AG04449 (cell line): ENCODE results near the gene SOCS2.
A peak's percentile ranks its signal among the peaks of the same experiment; 100 is the strongest.
"Not testable (repeated sequence)": the region's sequence is repeated elsewhere in the genome, so short reads cannot be mapped to it uniquely, and the experiment has no call there.

Experiments
- CTCF ChIA-PET: fragments of 350-600 bp; formaldehyde crosslinking; extraction: SDS; loops from one replicate; lab custom pipeline; 2021; ENCODE audit warnings: antibody characterized with exemption; lab: Yijun Ruan, JAX
- POLR2A ChIA-PET: fragments of 400-600, 350-600 bp; formaldehyde crosslinking; extraction: SDS; loops from one replicate; lab custom pipeline; 2020; ENCODE audit warnings: antibody characterized with exemption, inconsistent platforms; lab: Yijun Ruan, JAX
- DNase-seq: peaks from one replicate; pipeline ENCODE4 v3.0.0-alpha.2; 2010; ENCODE audit warnings: low read depth, low spot score
- H3K4me3 ChIP-seq: 2 replicates; pipeline ENCODE4 v1.5.1; 2011; ENCODE audit warnings: low read depth, mild to moderate bottlenecking, control low read depth, low read length
- TF ChIP-seq, protein P1 (sequence below): IDR thresholded peaks from one replicate; pipeline ENCODE4 v1.5.1; 2011; ENCODE audit warnings: mild to moderate bottlenecking, moderate library complexity, low read length, control low read depth, inconsistent platforms; ENCODE audit not compliant: insufficient read depth; ENCODE audit errors: missing control alignments

SOCS2 gene

GRCh38 chr12:93618891-93619410 is 46.5 kb downstream of the SOCS2 start:
- H3K4me3 ChIP-seq, result no peak overlapping the region
- ChIA-PET CTCF (interaction anchor here (1.0 kb wide), 1 partner anchor 50 kb away, joined by 4 read pairs; no protein-coding TSS in a partner anchor), POLR2A (no interaction called here)
- no peak for DNase-seq
- TF ChIP-seq, protein P1, sequence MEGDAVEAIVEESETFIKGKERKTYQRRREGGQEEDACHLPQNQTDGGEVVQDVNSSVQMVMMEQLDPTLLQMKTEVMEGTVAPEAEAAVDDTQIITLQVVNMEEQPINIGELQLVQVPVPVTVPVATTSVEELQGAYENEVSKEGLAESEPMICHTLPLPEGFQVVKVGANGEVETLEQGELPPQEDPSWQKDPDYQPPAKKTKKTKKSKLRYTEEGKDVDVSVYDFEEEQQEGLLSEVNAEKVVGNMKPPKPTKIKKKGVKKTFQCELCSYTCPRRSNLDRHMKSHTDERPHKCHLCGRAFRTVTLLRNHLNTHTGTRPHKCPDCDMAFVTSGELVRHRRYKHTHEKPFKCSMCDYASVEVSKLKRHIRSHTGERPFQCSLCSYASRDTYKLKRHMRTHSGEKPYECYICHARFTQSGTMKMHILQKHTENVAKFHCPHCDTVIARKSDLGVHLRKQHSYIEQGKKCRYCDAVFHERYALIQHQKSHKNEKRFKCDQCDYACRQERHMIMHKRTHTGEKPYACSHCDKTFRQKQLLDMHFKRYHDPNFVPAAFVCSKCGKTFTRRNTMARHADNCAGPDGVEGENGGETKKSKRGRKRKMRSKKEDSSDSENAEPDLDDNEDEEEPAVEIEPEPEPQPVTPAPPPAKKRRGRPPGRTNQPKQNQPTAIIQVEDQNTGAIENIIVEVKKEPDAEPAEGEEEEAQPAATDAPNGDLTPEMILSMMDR, result no peak

- ChIA-PET POLR2A (no interaction called here), CTCF (interaction anchor here (1.5 kb wide), 1 partner anchor 31 kb away, joined by 4 read pairs; no protein-coding TSS in a partner anchor)
- DNase-seq, result no peak
Measured at GRCh38 chr12:93621986-93622385, 49.5 kb downstream of the SOCS2 start.

GRCh38 chr12:93622485-93622884 is 50.0 kb downstream of the SOCS2 start:
- H3K4me3 ChIP-seq, result no peak overlapping the region
- TF ChIP-seq, protein P1, result no peak
- POLR2A ChIA-PET, result no interaction called here
- no peak for DNase-seq
- CTCF ChIA-PET, result interaction anchor here (0.8 to 1.5 kb wide), 2 partner anchors 10 to 30 kb away, joined by 3 to 4 read pairs; no protein-coding TSS in a partner anchor

More at GRCh38 chr12:93621986-93622385, 49.5 kb downstream of the SOCS2 start:
- TF ChIP-seq, protein P1, result no peak
- no peak overlapping the region for H3K4me3 ChIP-seq

DNA sequence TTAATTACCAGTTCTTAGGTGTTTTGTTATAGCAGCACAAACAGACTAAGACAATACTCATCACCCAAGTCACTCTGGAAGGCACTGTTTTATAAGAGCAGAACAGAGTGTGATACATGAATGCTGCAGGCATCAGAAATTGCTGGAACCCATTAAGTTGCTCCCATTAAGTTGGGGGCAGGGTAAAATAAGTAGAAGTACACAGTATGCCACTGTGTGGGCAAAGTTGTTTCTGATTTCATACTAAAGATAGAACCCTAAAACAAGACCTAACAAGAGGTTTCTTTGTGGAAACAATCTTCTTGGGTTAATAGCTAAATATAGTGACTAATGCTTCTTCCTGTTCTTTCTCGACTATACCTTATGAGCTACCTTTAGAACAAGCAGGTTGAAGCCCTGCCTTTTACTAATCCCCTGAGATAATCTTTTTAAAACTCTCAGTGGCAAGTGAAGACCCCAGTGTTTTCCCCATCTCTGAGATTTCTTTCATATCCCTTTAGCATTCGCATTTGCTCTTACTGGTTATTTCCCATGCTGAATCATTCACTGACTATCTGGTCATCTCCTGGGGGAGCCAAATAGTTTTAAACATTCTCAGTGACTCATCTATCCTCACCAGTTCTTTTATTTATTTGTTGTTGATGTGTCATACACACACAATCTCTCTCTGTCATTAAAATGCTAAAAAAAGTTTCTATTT is 52.3 kb downstream of the SOCS2 start:
- POLR2A ChIA-PET, result no interaction called here
- DNase-seq, result peak; percentile 86
- H3K4me3 ChIP-seq, result no peak overlapping the region
- CTCF ChIA-PET, result interaction anchor here (1.4 kb wide), 1 partner anchor 476 kb away, joined by 3 read pairs; no protein-coding TSS in a partner anchor
- TF ChIP-seq, protein P1, result no peak

DNA sequence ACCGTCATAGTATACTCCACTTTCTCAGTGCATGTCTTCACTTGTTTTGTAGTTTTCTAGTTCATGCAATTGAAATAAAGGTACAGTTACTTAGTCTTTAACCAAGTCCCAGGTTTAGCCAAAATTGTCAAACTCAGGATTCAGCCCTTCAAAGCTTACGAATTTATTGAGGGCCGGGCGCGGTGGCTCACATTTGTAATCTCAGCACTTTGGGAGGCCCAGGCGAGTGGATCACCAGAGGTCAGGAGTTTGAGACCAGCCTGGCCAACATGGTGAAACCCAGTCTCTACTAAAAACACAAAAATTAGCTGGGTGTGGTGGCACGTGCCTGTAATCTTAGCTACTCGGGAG is 52.8 kb downstream of the SOCS2 start:
- CTCF ChIA-PET, result interaction anchor here (1.4 kb wide), 1 partner anchor 476 kb away, joined by 3 read pairs; no protein-coding TSS in a partner anchor
- POLR2A ChIA-PET, H3K4me3 ChIP-seq, DNase-seq: not testable (repeated sequence)

- POLR2A ChIA-PET, result no interaction called here
- no peak overlapping the region for H3K4me3 ChIP-seq
- TF ChIP-seq, protein P1, result no peak
- DNase-seq, result no peak
- CTCF ChIA-PET, result no interaction called here
Measured at GRCh38 chr12:93626160-93626559, 53.7 kb downstream of the SOCS2 start.
